ENCODE data around the gene TECPR1.

Gene TECPR1

GRCh38 chr7:98266840-98267239 lies 14.8 kb upstream of the TECPR1 start:
- Histone ChIP-seq H3K9me2 (replicated peaks; ENCODE audit: insufficient read depth, low read length) (no peaks in the 10 kb centered on the region), H3K9ac (ENCODE audit: low read length) (no peak overlapping the region), H3K4me2 (ENCODE audit: low read depth, low read length) (no peak overlapping the region), H3K9me3 (replicated peaks; ENCODE audit: insufficient read depth, low read length) (no peaks in the 10 kb centered on the region), H3K4me1 (ENCODE audit: low read length) (no peaks in the 10 kb centered on the region), H3K27ac (ENCODE audit: low read length) (no peak overlapping the region), H2AFZ (ENCODE audit: low read length) (no peak overlapping the region), H4K20me1 (ENCODE audit: insufficient read depth, low read length) (no peaks in the 10 kb centered on the region), H3K27me3 (replicated peaks; ENCODE audit: insufficient read depth, low read length) (no peaks in the 10 kb centered on the region), H3K4me3 (ENCODE audit: low read length) (no peak overlapping the region), H3K79me2 (ENCODE audit: low read length) (no peaks in the 10 kb centered on the region), H3K36me3 (replicated peaks; ENCODE audit: insufficient read depth, low read length) (no peaks in the 10 kb centered on the region), H3F3A (ENCODE audit: insufficient read depth, low read length) (no peaks in the 10 kb centered on the region)
- no peak for DNase-seq
- TF ChIP-seq EZH2 (optimal IDR thresholded peaks at IDR 0.05; ENCODE audit: low read depth, low read length): no peak
- no peak for TF ChIP-seq CTCF (IDR thresholded peaks at IDR 0.05; ENCODE audit: low read length)
- TF ChIP-seq EZH2phosphoT487 (IDR thresholded peaks at IDR 0.05; ENCODE audit: low read length): no peak

GRCh38 chr7:98265841-98266271 lies 13.8 kb upstream of the TECPR1 start:
- no peak for DNase-seq
- Histone ChIP-seq H3K9me3 (replicated peaks; ENCODE audit: insufficient read depth, low read length) (no peaks in the 10 kb centered on the region), H3F3A (ENCODE audit: insufficient read depth, low read length) (no peaks in the 10 kb centered on the region), H3K79me2 (ENCODE audit: low read length) (no peaks in the 10 kb centered on the region), H3K4me2 (ENCODE audit: low read depth, low read length) (no peak overlapping the region), H3K36me3 (replicated peaks; ENCODE audit: insufficient read depth, low read length) (no peaks in the 10 kb centered on the region), H2AFZ (ENCODE audit: low read length) (no peak overlapping the region), H3K4me3 (ENCODE audit: low read length) (no peak overlapping the region), H4K20me1 (ENCODE audit: insufficient read depth, low read length) (no peaks in the 10 kb centered on the region), H3K4me1 (ENCODE audit: low read length) (no peaks in the 10 kb centered on the region), H3K9ac (ENCODE audit: low read length) (no peak overlapping the region), H3K27me3 (replicated peaks; ENCODE audit: insufficient read depth, low read length) (no peaks in the 10 kb centered on the region), H3K27ac (ENCODE audit: low read length) (no peak overlapping the region), H3K9me2 (replicated peaks; ENCODE audit: insufficient read depth, low read length) (no peaks in the 10 kb centered on the region)
- TF ChIP-seq EZH2 (optimal IDR thresholded peaks at IDR 0.05; ENCODE audit: low read depth, low read length): no peak
- no peak for TF ChIP-seq EZH2phosphoT487 (IDR thresholded peaks at IDR 0.05; ENCODE audit: low read length)
- no peak for TF ChIP-seq CTCF (IDR thresholded peaks at IDR 0.05; ENCODE audit: low read length)

- no peaks in the 10 kb centered on the region for H4K20me1 ChIP-seq (ENCODE audit: insufficient read depth, low read length)
- no peak overlapping the region for H3K4me2 ChIP-seq (ENCODE audit: low read depth, low read length)
- H3K4me3 ChIP-seq (ENCODE audit: low read length): no peak overlapping the region
- no peaks in the 10 kb centered on the region for H3K4me1 ChIP-seq (ENCODE audit: low read length)
- H3K9ac ChIP-seq (ENCODE audit: low read length): no peak overlapping the region
- H3K9me3 ChIP-seq (replicated peaks; ENCODE audit: insufficient read depth, low read length): no peaks in the 10 kb centered on the region
- H3K9me2 ChIP-seq (replicated peaks; ENCODE audit: insufficient read depth, low read length): no peaks in the 10 kb centered on the region
- DNase-seq: no peak
- no peak overlapping the region for H2AFZ ChIP-seq (ENCODE audit: low read length)
- no peaks in the 10 kb centered on the region for H3F3A ChIP-seq (ENCODE audit: insufficient read depth, low read length)
- no peak for TF ChIP-seq CTCF (IDR thresholded peaks at IDR 0.05; ENCODE audit: low read length)
- no peak for TF ChIP-seq EZH2phosphoT487 (IDR thresholded peaks at IDR 0.05; ENCODE audit: low read length)
- TF ChIP-seq EZH2 (optimal IDR thresholded peaks at IDR 0.05; ENCODE audit: low read depth, low read length): no peak
- H3K27ac ChIP-seq (ENCODE audit: low read length): no peak overlapping the region
- H3K79me2 ChIP-seq (ENCODE audit: low read length): peaks cover 30% of the 10 kb centered on the region
- H3K27me3 ChIP-seq (replicated peaks; ENCODE audit: insufficient read depth, low read length): no peaks in the 10 kb centered on the region
- no peaks in the 10 kb centered on the region for H3K36me3 ChIP-seq (replicated peaks; ENCODE audit: insufficient read depth, low read length)
Observed at GRCh38 chr7:98257701-98258100, 5.7 kb upstream of the TECPR1 start.
